NCI-H1105 treated with DMSO at 0.1 percent for 48 hours (cell line): ENCODE data around the gene ATP10D.
"Not testable (repeated sequence)": the region's sequence is repeated elsewhere in the genome, so short reads cannot be mapped to it uniquely, and the experiment has no call there.

ENCODE experiments used
- DNase-seq: peaks from one replicate; lab custom pipeline; 2025; lab: John Stamatoyannopoulos, UW

Gene ATP10D

DNA sequence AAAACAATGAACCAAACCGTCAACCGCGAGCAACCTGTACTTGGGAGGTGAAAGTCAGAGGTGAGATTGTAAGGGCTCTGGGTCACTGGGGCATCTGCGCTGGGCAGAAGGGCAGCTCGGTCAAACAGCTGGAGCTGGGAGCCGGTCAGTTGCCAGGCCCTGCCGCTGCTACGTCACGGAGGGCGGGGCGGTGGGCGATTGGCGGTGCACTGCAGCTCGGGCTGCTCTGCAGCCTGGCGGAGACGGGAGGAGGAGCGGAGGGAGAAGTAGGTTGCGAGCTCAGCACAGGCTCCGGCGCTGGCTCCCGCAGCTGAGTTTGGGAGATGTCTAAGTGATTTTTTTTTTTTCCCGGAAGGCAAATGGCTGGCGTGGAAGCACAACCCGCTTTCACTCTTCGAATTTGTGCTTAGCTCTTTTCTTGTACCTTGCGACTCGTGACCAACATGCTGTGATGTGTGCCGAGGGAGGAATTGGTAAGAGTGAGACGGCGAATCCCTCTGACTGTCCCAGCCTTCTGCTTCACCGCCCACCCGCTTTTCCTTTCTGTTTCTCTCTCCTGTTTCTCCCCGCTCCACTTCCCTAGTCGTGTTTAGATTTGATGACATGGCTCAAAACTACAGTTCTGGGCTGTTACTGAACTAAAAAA lies at the start of gene ATP10D:
ATP10D (plus strand) TSS at position 229 of the 646 bp plus-strand sequence. CDS start 27,266 bp downstream, outside the sequence.
- DNase-seq = peak; percentile 66

DNA sequence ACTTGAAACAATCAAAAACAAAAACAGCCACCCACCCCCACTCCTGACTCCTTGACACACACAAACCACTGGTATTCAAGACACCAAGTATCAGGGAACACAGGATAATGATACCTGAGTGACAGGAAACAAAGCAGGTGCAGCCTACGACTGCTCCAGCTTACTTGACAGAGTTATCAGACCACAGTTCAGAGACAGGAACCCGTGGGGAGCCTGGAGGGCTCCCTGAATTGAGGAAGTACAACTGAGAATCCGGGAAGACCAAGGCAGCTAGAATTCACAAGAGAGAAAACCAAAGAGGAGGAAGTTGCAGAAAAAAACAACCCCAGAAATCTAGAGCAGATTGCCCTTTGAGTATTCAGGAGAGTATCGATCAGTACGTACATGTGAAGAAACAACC lies 42.1 kb upstream of the ATP10D start:
- no peak for DNase-seq

DNA sequence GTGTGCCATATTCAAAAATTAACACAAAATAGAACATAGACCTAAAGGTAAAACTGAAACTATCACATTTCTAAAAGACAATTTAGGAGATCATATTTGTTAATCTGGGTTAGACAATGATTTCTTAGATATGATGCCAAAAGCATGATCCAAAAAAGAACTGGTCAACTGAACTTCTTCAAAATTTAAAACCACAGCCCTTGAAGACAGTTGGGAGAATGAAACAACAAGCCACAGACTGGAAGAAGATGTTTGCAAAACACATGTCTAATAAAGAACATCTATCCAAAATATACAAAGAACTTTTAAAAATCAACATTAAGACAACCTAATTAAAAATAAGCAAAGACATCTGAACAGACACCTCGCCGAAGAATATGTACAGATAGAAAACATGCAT lies 41.0 kb upstream of the ATP10D start:
- DNase-seq = no peak

DNA sequence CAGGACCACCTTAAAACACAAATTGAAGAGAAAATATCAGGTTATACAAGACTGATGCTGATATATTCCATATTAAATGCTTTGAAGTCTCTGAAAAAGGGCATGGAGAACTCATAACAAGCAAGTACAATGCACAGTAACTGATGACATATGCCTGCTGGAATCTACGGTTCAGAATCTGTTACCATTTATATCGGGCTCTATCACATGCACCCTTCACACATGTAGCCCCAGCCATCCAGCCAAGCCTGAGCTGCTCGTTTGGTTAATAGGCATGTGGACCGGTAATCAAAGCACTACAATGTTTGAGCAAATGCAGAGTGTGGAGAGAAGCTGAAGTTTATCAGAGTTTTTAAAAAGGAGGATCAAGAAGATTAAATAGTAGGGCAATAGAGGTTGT lies 33.4 kb upstream of the ATP10D start:
- no peak for DNase-seq

DNA sequence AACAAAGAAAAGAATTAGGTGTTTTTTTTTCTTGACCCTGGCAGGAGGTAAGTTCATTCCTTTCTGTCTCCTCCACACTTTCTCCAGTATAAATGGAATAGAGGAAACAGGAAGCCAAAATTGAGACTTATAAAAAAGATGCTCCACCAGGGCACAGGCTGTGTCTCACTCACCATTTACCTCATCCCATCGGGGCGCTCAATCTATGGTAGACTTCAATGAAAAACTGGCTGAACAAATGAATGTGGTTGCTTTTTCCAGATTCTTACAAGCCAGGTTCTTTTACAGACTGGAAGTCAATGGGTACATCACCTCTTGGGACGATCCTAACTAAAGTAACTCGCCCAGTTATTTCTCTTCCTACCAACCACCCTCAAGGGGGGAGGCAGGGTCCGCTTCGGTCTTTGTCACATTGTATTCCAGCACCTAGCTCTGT lies 22.3 kb upstream of the ATP10D start:
- no peak for DNase-seq

DNA sequence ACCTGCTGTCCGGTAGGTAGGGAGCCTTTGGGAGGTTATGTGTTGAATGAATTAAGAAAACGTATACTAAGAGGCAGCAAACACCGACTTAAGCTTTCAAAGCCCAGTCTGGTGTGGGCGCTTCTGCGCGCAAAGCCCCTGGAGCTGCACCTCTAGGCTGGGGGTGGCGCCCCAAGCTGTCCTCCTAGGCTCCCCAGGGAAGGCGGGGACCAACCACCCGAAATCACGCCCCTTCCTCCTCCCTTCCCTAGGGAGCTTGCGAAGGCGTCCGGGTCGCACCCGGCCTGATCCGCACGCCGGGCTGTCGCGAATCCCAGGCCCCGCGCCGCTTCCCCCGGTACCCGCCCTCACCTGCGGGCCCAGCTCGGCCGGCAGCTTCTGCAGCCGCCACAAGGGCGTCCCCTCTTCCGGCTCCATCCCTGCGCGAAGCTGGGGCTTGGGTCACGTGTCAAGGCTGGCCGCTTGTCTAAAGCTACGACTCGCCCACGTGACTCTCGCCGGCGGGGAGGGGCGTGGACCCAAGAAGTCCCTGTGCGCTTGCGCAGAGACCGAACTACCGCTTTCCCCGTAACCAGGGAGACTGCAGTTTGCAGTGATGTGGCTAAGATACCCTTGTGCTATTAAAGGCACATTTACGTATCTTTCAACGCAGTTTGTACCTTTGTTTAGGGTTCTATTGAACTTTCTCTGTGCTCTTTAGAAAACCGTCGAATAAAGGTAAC lies 21.7 kb upstream of the ATP10D start, which contains the start of gene COMMD8:
COMMD8 (minus strand) TSS at position 468 of the 722 bp plus-strand sequence; CDS start at position 417, 51 bp downstream.
- DNase-seq = peak; percentile 88

DNA sequence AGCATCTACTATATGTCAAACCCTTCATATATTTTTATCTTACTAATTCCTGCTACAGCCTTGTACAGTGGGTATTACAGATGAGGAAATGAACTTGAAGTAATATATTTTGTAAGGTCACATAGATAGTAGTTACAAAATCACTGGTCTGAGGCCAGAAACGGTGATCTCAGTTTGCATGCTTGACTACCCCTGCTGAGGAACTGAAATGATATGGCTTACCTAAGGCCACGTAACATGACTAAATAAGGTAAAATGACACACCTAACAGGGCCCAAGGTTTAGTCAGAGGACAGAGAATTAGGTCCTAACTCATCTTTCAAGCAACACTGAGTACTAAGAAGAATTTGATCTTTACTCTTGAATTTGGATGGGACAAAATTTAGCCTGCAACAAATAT lies 20.1 kb upstream of the ATP10D start:
- DNase-seq = no peak

DNA sequence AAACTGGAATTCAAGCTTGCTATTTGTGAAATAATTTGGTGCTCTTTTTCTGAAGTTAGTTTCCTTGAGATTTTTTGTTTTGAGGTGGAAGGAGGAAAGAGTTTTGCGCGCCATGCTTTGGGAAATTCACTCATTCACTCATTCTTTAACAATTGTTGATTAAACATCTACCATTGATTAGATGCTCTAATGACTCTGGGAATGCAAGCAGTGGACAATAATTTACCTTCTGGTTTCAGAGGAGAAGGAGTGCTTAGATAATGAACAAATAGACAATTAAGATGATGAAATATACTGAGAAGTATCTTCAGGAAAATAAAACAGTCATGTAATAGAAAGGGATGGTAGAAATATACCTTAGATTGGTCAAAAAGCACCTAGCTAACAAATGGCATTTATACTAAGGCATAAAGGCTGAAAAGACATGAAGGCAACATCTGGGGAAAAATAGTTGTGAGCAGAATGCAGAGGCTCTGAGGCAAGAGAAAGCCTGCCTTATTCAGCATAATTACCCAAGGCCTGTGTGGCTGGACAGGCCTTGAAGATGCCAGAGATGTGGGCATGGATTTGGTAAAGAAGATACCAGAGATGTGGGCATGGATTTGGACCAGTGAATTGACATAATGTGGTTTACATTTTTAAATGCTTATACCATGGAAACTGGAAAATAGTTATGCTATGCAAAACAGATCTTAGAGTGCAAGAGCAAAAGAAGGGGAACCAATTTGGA lies 18.9 kb upstream of the ATP10D start:
- no peak for DNase-seq

DNA sequence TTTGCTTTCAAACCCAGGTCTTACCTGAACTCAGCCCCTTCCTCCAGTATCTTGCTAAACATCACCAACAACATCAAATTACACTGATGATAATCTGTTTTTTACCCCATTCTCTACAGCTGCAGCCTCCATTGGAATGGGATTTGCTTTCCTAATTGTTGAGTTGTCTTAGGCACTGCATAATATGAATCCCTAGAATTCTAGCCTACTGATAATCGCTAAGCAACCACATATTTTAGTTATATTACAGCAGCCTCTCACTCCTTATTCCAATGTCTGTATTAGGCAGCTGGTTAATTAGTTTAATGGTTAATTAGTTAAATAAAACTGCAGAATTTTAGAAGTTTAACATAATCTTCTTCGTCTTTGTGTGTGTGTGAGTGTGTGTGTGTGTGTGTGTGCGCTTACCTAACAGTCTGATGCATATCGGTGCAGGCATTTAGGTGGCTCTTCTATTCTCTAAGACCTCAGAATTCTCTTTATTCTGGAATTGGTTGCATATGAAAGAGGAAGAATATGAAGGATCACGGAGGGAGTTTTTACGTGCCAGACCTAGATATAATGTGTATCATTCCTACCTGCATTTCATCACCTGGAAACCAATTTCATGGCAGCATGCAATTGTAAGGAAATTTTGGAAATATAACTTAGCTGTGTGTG lies 16.2 kb upstream of the ATP10D start:
- no peak for DNase-seq

DNA sequence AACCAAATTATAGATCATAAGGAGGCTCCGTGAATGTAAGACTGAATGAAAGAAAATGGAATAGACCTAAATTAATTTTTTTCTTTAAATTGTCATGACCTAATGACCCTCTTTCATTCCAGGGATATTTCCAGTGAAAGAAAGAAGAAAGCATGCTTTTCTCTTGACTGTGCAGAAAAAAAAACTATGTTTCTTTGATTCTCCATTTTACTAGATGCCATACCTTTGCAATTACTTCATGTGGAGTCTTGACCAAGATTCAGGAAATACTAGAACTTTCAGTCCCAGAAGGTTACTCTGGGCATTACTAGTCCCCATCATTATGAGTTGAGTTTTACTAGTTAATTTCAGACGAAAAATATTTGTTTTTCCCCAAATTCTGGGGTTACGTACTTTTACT lies 15.1 kb upstream of the ATP10D start:
- DNase-seq = no peak

DNA sequence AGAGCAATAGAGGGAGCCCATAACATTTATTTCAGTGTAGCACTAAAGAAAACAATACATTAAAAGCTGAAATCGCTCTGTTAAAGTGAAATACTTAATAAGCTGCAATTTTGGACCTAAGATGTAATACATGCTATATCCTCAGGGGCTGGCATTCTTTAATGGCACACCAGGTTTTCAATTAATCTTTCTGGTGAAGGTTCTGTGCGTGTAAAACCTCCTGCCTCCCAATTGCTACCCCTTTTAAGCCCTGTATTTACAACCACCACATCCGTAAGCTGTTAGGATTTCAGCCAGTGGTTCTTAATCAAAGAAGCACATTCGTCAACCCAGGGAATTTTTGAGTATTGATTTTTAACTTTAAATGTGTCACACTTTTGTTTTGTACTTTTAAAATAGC lies 14.0 kb upstream of the ATP10D start:
- no peak for DNase-seq

DNA sequence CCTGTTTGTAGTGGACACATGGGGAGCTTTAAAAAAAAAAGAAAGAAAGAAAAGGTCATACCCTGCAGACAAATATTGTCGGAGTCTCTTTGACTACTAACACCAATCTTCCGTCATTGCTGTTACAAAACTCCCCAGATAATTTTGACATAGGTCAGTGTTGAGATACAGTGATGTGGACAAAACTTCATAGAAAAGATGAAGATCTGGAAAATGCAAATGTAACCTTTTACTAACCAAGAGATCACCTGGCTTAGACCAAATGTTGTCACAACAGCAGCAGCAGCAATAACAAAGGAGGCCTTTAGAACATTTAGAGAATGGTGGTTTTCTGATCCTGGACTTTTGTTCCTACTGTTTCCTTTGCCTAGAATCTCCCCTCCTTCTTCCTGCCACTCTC lies 13.5 kb upstream of the ATP10D start:
- no peak for DNase-seq

DNA sequence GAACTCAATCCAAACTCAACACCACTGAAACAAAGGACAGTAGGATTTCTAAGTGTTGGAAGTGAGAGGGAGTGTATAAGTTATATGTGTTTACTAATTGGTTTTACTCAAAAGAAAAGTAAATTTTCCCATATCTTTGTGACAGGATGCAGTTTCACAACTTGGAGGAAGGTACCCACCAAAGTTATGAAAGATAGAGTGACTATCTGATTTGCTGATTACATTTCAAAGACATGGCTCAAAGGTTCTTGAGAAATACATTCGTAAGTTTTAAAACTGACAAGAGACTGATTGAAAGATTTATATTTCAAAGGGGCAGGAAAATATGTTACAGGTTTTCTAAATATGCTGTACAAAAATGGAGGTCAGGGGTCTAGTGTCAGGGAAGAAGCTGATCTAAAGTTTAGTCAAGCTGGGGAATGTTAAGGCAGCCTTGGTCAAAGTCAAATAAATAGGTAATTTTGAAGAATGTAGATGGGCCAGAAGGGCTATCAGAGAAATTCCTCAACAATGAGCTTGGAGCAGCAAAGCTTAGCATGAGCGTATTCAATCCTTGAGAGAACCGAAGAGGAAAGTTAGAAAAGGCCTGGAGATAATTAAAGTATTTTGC lies 11.8 kb upstream of the ATP10D start:
- no peak for DNase-seq

DNA sequence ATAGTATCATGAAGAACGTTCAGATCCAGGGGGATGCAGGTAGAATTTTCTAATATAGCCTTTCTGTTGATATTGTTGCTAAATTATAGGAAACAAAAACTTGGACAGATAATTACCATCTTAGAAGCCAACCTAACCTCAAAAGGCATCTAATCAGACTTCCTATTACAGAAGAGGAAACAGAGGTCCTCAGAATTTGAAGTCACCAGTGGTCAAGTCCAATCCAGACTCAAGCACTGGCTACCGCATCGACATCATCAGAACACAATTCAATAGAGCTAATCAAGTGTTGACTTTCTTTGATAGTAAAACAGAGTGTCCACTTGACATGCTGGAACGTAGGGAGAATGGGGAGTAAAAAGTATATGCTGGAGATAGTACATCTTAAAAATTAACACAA lies 10.3 kb upstream of the ATP10D start:
- no peak for DNase-seq

DNA sequence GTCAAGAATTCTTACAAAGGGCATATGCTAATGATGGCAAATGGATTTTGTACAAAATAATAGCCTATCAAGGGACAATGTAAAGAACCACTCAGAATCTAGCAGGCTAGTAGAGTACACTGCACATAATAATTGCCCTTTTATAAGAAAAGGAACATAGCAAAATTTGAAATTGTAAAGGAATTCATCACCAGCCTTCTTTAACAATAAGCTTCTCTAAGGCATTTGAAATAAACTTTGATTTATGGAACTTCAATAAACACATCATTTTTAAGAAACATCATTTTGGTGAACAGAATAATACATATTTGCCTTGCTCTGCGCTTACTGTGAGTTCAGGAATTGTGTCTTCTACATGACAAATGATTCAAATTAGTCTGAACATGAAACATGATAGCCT lies 9.7 kb upstream of the ATP10D start:
- DNase-seq = peak; percentile 9

DNA sequence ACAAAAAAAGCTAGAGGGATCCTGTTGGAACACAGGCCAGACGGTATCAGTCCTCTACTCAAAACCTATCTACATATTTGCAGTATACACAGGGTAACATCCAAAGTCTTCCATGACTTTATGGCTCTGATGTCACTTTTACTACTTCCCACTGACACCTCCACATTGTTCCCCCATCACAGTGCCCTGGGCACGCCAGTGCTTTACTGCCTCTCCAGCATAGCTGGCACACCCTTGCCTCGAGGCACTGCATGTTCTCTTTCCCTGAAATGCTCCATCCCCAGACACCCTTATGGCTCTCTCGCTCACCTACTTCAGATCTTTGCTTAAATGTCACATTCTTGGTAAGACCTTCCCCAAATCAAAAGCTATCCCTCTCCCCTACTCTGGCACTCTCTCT lies 6.3 kb upstream of the ATP10D start:
- no peak for DNase-seq

DNA sequence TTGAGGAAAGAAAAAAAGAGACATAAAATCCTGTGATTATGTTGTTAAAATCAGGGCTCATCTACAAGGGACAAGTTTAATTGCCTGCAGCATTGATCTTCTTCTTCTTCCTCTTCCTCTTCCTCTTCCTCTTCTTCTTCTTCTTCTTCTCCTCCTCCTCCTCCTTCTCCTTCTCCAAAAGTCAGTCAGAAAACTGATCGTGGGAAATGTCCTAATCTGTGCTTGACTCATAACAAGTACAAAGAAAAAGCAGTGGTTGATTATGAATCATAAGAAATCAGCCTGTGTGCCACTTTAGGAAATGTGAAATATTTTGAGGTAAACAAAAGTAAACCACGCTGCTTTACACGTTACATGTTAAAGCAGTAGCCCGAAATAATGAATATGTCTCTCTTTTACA lies 2.7 kb upstream of the ATP10D start:
- DNase-seq = no peak

DNA sequence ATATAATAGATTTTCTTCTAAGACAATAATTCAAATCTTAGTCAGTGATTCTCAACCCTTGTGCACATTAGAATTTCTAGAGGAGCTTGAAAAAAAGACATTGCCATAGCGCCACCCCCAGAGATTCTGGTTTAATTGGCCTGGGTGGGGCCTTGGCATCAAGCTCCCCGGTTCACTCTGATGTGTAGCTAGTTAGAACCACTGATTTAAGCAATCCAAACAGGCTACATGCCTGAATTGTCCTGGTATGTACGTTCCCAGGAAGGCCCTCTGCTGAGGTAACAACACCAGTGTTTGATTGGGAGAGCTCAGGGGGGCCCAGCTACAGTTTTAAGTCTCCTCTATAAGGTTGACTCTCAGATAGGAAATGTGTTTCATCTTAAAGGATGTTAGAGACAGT lies 1.3 kb upstream of the ATP10D start:
- DNase-seq = no peak

DNA sequence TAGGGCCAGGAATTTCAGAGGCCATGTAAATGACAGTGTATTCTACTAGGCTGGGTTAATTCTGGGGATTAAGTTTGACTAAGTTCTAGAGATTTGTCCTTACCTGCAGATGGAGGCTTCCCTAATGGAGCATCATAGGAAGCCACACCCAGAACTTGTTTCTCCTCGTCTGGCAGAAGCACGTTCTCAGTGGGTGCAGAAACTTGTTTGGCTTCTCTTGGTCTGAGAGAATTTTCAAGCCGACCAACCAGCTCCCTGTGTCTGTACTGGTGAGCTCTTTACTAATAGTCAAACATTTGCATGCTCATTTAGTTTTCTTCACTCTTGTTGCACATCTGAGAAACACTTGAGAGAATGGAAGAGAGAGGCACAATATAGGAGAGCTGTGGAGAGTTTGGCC lies 907 bp upstream of the ATP10D start:
- DNase-seq = no peak

DNA sequence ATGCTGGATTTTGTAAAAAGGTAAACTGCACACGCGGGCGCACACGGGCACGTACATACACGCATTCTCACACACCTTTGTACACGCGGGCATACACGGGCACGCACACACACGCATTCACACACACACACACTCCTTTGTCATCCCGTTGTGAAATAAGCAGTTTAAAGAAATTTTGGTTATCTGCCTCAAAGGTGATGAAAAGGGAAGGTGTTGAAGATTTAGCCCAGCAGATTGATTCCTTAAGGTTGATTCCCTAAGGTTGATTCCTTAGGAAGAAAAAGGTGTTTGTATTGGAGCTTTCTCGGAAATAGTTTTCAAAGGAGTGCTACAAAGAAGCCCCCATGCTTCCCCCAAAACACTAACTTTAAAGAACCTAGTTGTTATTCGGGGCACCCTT lies 693 bp downstream of the ATP10D start:
- DNase-seq = no peak

DNA sequence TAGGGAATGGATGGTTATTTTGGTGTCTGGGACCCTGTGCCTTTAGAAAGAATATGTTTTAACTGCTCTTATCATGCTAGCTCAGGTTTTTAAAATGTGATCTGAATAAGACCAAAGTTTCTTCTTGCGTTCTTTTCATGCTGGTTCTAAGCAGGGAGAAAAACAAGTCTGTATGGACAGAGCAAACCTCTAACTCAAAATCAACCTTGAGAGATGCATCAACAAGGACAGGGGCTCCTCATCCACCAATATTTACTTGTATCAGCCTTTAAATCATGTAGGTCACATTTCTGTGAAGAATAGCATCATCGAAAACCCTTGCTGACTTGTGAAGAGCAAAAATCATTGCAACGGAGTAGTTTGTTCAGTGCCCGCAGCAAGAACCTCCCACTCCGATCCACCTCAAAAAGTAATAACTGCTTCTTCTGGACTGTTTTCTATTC lies 1.2 kb downstream of the ATP10D start:
- DNase-seq = no peak

DNA sequence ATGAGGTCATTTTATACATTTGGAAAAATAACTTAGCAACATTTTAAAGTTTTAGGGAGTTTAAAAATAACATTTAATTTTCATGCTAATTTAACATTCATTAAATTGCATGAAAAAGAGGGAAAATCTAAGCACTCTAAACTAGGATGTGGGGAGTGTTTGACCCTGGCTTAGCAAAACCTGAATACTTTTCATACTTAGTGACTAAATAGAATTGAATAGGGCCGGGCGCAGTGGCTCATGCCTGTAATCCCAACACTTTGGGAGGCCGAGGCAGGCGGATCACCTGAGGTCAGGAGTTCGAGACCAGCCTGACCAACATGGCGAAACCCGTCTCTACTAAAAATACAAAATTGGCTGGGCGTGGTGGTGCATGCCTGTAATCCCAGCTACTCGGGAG lies 1.7 kb downstream of the ATP10D start:
- not testable (repeated sequence) for DNase-seq
